Glutamatergic neuron (in vitro differentiated cells): ENCODE measurements around the gene HMGN1. TPM values are rescaled to one million over a fixed set of nuclear protein-coding genes. Genes with fewer than 3 reads are reported as not detected.
A peak's percentile ranks its signal among the peaks of the same experiment; 100 is the strongest.

Experiments
- DNase-seq: peaks from one replicate; pipeline ENCODE4 v3.0.0; 2022
- H3K27ac Mint-ChIP-seq: one replicate; pipeline ENCODE4 v1.8.0; 2020; ENCODE audit warnings: mild to moderate bottlenecking, mixed read lengths, inconsistent platforms; ENCODE audit not compliant: unreplicated experiment
- H3K27me3 Mint-ChIP-seq: one replicate; pipeline ENCODE4 v1.8.0; 2020; ENCODE audit warnings: mild to moderate bottlenecking, moderate library complexity, mixed read lengths, inconsistent platforms; ENCODE audit not compliant: unreplicated experiment
- H3K36me3 Mint-ChIP-seq: one replicate; pipeline ENCODE4 v1.8.0; 2020; ENCODE audit warnings: mild to moderate bottlenecking, mixed read lengths, inconsistent platforms; ENCODE audit not compliant: unreplicated experiment
- H3K4me1 Mint-ChIP-seq: one replicate; pipeline ENCODE4 v1.8.0; 2020; ENCODE audit warnings: mild to moderate bottlenecking, low read depth, mixed read lengths, inconsistent platforms; ENCODE audit not compliant: unreplicated experiment
- H3K4me3 Mint-ChIP-seq: one replicate; pipeline ENCODE4 v1.8.0; 2020; ENCODE audit warnings: mild to moderate bottlenecking, mixed read lengths, inconsistent platforms; ENCODE audit not compliant: unreplicated experiment
- H3K9me3 Mint-ChIP-seq: one replicate; pipeline ENCODE4 v1.8.0; 2020; ENCODE audit warnings: mild to moderate bottlenecking, moderate library complexity, mixed read lengths, inconsistent platforms; ENCODE audit not compliant: unreplicated experiment
- total RNA-seq: library from RNA; stranded (reverse); fragmentation: NEBNext Ultra II Directional; extraction: Animal tissue kit (Norgen Biotek cat#: 25700); gene quantifications from one replicate; pipeline ENCODE4 v1.2.1, GENCODE V29; 2021; ENCODE audit not compliant: unreplicated experiment
- TF ChIP-seq, protein P1 (sequence below): fragments of 200-600 bp; sonication (generic); IDR thresholded peaks from one replicate; pipeline ENCODE4 v1.5.0; 2021; ENCODE audit not compliant: partially characterized antibody, unreplicated experiment

HMGN1 gene
- total RNA-seq, 1 donor from 2014 or later, result 231 TPM

DNA sequence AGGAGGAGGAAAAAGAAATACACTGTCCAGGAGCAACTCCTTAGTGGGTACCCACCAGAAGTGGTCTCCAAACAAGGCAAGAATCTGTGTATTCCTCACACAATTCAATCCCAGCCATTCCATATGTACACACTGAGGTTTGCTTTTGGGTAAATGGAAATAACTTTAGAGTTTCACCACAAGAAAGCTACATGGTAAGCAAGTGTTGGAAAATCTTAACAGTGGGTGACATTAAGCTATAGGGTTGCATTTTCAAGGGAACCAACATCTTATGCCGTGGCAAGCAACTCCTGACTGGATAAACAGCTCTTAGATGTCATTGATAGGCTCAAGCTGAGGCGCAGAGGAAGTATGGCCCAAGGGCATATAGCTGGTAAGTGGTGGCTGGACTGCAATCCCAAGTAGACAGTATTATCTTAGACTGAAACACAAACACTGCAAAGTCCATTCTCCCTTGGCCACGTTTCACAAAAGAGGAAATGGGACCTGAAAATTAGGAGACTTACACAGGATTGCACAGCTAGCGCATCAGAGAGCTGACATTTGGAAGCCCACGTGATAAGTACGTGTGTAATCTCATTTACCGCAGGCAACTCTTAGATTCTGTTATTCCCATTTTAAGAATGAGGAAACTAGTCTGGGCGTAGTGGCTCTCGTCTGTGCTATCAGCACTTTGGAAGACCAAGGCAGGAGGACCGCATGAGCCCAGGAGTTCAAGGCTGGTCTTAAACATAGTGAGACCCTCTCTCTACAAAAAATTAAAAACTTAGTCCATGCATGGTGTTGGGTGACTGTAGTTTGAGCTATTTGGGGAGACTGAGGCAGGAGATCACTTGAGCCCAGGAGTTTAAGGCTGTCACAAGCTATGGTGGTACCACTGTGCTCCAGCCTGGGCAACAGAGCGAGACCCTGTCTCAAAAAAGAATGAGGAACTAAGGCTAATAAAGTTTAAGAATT, 31.5 kb downstream of the HMGN1 start:
- Mint-ChIP-seq H3K27me3 (peaks cover 4% of the 10 kb centered on the region), H3K27ac (no peak overlapping the region), H3K4me3 (no peak overlapping the region), H3K4me1 (peaks cover 5% of the 10 kb centered on the region), H3K9me3 (peaks cover 7% of the 10 kb centered on the region), H3K36me3 (peaks cover 6% of the 10 kb centered on the region)
- no peak for DNase-seq
- TF ChIP-seq, protein P1, sequence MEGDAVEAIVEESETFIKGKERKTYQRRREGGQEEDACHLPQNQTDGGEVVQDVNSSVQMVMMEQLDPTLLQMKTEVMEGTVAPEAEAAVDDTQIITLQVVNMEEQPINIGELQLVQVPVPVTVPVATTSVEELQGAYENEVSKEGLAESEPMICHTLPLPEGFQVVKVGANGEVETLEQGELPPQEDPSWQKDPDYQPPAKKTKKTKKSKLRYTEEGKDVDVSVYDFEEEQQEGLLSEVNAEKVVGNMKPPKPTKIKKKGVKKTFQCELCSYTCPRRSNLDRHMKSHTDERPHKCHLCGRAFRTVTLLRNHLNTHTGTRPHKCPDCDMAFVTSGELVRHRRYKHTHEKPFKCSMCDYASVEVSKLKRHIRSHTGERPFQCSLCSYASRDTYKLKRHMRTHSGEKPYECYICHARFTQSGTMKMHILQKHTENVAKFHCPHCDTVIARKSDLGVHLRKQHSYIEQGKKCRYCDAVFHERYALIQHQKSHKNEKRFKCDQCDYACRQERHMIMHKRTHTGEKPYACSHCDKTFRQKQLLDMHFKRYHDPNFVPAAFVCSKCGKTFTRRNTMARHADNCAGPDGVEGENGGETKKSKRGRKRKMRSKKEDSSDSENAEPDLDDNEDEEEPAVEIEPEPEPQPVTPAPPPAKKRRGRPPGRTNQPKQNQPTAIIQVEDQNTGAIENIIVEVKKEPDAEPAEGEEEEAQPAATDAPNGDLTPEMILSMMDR, result no peak

DNA sequence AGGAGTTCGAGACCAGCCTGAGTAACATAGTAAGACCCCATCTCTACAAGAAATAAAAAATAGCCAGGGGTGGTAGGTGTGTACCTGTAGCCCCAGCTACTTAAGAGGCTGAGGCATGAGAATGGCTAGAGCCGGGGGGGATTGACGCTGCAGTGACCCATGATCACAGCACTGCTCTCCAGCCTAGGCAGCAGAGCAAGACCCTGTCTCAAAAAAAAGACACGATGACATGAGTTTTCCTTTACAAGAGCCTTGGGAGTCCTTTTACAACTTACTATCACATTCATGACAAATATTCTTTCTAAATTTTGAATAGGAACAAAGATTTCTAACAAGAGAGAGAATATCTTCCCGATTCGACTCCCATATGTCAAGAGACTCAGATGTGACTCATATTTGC, 32.2 kb downstream of the HMGN1 start:
- peaks cover 4% of the 10 kb centered on the region for H3K36me3 Mint-ChIP-seq
- H3K9me3 Mint-ChIP-seq, result peaks cover 13% of the 10 kb centered on the region
- no peak for DNase-seq
- peaks cover 7% of the 10 kb centered on the region for H3K27me3 Mint-ChIP-seq
- TF ChIP-seq, protein P1, result no peak
- peaks cover 10% of the 10 kb centered on the region for H3K4me1 Mint-ChIP-seq
- no peak overlapping the region for H3K4me3 Mint-ChIP-seq
- H3K27ac Mint-ChIP-seq, result no peak overlapping the region

DNA sequence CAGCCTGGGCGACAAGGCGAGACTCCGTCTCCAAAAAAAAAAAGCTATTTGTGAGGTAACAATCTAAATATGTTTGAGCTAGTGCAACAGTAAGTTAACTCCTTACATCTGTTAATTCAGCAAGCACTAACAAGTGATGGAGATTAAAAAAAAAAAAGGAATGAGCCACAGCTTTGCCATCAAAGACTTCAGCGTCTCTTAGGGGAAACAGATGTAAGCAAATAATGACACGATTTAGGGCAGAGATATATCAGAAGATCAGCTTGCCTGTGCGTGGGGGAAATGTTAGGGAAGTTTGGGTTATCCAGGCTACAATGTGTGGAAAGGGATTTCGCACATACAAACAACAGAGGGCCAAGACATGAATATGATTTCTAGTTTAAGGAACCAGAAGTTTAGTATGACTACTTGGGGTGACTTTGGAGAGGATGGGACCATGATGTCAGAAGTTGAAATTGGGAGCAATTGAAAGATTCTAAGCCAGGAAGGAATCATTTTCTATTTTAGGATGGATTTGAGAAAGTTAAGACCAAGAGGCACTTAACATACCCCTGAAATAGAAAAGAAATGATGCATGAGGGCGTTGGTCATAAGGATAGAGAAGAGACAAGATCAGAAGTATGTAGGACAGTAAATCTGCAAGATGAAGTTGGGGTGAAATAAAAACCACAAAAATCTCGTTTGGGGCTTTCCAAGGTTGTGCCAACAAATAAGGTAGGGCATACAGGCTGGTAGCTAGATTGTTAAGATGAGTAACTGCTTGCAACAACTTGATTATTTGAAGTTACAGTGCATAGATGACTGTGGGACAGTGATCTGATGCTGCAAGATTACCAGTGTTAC, 33.1 kb downstream of the HMGN1 start:
- peaks cover 13% of the 10 kb centered on the region for H3K4me1 Mint-ChIP-seq

DNA sequence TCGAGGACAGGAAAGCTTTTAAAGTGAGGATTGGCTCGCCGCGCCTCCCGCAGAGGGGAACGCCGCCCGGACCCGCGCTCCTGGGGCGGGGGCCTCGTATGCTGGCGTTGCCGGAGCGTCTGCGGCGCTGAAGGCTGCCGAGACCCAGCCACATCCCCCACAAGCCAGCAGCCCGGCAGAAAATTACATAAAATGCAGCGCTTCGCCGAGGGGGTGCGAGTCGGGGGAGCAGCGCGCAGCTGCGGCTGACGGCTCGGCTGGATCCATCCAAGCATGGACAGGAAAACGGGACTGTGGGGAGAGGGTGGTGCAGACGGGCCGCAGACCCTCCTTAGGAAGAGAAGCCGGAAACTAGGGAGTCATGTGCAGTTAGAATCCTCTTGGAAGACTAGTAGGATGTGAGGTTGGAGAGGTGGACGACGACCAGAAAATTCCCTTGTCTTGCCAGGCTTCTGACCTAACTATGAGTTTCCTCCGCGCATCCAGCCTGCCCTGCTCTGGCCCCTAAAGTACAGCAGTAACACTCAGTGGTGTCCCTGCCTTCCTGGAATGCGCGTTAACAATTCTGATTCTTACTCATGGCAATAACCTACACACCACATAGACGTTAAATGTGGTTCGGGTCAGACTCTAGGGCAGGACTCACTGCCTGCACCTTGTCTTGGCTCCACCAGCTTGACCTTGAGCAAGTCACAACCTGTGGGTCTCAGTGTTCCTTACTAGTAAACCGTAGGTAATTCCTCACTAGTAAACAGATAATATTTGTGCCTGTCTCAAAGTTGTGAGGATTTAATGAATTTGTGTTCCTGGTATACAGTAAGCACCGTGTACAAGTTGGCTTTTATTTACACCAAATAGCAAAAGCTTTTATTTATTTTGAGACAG, 34.5 kb downstream of the HMGN1 start:
- Mint-ChIP-seq H3K27me3 (peaks cover 7% of the 10 kb centered on the region), H3K4me3 (peak overlapping the region; percentile 92), H3K36me3 (no peaks in the 10 kb centered on the region), H3K9me3 (peaks cover 11% of the 10 kb centered on the region), H3K4me1 (peaks cover 13% of the 10 kb centered on the region), H3K27ac (peak overlapping the region; percentile 90)
- DNase-seq, result no peak
- TF ChIP-seq, protein P1, result no peak

More for the DNA sequence above, 33.1 kb downstream of the HMGN1 start:
- Mint-ChIP-seq H3K27me3 (peaks cover 7% of the 10 kb centered on the region), H3K9me3 (peaks cover 12% of the 10 kb centered on the region), H3K4me3 (no peak overlapping the region), H3K27ac (no peak overlapping the region), H3K36me3 (no peaks in the 10 kb centered on the region)
- DNase-seq, result no peak
- TF ChIP-seq, protein P1, result no peak
